OCI-LY1 (cell line): ENCODE results near the gene C5orf52.
"Not testable (repeated sequence)": the region's sequence is repeated elsewhere in the genome, so short reads cannot be mapped to it uniquely, and the experiment has no call there.

Source experiments
- CTCF ChIP-seq: fragments of 200-600 bp; sonication (generic), shearing (Covaris generic); IDR thresholded peaks from 2 replicates; pipeline ENCODE4 v1.5.1; 2017; ENCODE audit warnings: mild to moderate bottlenecking, antibody characterized with exemption, low read length, moderate library complexity, mixed read lengths
- EZH2 ChIP-seq: fragments of 200-600 bp; sonication (generic), shearing (Covaris generic); IDR thresholded peaks from 2 replicates; pipeline ENCODE4 v1.8.0; 2017; ENCODE audit warnings: borderline replicate concordance, mixed run types, mild to moderate bottlenecking, antibody characterized with exemption, low read length, moderate library complexity, mixed read lengths

GRCh38 chr5:157696154-157696553 is 24.8 kb downstream of the C5orf52 start:
- not testable (repeated sequence) for TF ChIP-seq CTCF, EZH2
